Activated naive CD4-positive, alpha-beta T cell treated with anti-CD3 and anti-CD28 coated beads for 36 hours (primary cell): ENCODE results near the gene RBBP7. TPM values are rescaled to one million over a fixed set of nuclear protein-coding genes. Genes with fewer than 3 reads are reported as not detected.

Source experiments
- CTCF ChIA-PET: fragments of 350-600 bp; sonication (Branson Sonifier 250); formaldehyde crosslinking; loops from one replicate; lab custom pipeline; 2021; ENCODE audit warnings: antibody characterized with exemption; lab: Charles Lee
- DNase-seq: peaks from one replicate; pipeline ENCODE4 v3.0.0-alpha.2; 2020
- H3K27ac Mint-ChIP-seq: one replicate; pipeline ENCODE4 v1.8.0; 2021; ENCODE audit warnings: mild to moderate bottlenecking, mixed read lengths
- H3K27me3 Mint-ChIP-seq: one replicate; pipeline ENCODE4 v1.8.0; 2021; ENCODE audit warnings: low read depth, mixed read lengths
- H3K36me3 Mint-ChIP-seq: one replicate; pipeline ENCODE4 v1.8.0; 2021; ENCODE audit warnings: low read depth, mixed read lengths
- H3K4me1 Mint-ChIP-seq: one replicate; pipeline ENCODE4 v1.8.0; 2021; ENCODE audit warnings: low read depth, mixed read lengths
- H3K4me3 Mint-ChIP-seq: one replicate; pipeline ENCODE4 v1.8.0; 2021; ENCODE audit warnings: mild to moderate bottlenecking, moderate library complexity, mixed read lengths
- H3K9me3 Mint-ChIP-seq: one replicate; pipeline ENCODE4 v1.8.0; 2021; ENCODE audit warnings: mixed read lengths
- intact Hi-C: fragments of 100-400 bp; cut with micrococcal nuclease; formaldehyde crosslinking; loops from one replicate; pipeline ENCODE4 v1.15.1; 2023
- total RNA-seq, 2 experiments: library from RNA; stranded (reverse); gene quantifications; one replicate each; pipeline ENCODE4 v1.2.3, GENCODE V29; 2021

Gene RBBP7
- total RNA-seq, 2 experiments from 2014 or later, result 213 to 228 TPM

DNA sequence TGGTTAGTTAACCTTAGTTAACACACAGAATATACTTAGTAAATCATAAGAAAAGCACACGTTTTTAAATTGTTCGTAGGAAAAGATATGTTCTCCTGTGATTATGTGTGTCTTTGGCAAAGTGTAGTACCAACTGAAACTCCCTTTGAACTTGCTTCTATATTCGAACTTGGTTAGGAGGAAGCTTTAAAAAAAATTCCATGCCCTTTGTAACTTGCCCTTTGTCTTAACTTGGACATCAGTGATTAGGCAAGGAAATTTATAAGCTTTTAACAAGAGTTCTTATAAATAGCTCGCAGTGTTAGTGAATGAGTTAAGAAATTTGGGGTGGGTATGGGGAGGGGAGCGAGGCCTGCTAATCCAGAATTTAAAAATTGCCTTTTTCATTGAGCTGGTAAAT lies 50.5 kb downstream of the RBBP7 start:
- no peaks in the 10 kb centered on the region for H3K9me3 Mint-ChIP-seq
- CTCF ChIA-PET, result interaction anchor here (0.6 kb wide), 1 partner anchor 1517 kb away, joined by 4 read pairs; no protein-coding TSS in a partner anchor
- no peak overlapping the region for H3K27ac Mint-ChIP-seq
- no peak overlapping the region for H3K4me3 Mint-ChIP-seq
- peaks cover 24% of the 10 kb centered on the region for H3K4me1 Mint-ChIP-seq
- DNase-seq, result no peak
- intact Hi-C loops, result loop anchor here (10.0 kb wide), 1 partner anchor 425 kb away; no protein-coding TSS in a partner anchor
- H3K27me3 Mint-ChIP-seq, result no peaks in the 10 kb centered on the region
- peaks cover 9% of the 10 kb centered on the region for H3K36me3 Mint-ChIP-seq

DNA sequence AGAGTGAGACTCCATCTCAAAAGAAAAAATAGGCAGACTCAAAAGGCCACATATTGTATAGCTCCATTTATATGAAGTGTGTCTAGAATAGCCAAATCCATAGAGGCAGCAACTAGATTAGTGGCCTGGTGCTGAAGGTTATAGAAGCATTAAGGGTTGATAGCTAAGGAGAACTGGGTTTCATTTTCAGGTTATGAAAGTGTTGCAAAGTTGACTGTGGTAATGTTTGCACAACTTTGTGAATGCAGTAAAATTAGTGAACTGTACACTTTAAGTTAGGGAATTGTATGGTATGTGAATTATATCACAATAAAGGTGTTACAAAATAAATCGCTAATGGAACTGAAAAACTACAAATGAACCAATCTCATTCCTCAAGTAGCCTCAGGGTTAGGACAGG lies 55.6 kb downstream of the RBBP7 start:
- no peak for DNase-seq
- Mint-ChIP-seq H3K4me1 (peaks cover 13% of the 10 kb centered on the region), H3K27me3 (no peaks in the 10 kb centered on the region), H3K9me3 (no peaks in the 10 kb centered on the region), H3K27ac (no peak overlapping the region), H3K4me3 (no peak overlapping the region), H3K36me3 (no peaks in the 10 kb centered on the region)
- CTCF ChIA-PET, result no interaction called here
- intact Hi-C loops, result no loop called here

DNA sequence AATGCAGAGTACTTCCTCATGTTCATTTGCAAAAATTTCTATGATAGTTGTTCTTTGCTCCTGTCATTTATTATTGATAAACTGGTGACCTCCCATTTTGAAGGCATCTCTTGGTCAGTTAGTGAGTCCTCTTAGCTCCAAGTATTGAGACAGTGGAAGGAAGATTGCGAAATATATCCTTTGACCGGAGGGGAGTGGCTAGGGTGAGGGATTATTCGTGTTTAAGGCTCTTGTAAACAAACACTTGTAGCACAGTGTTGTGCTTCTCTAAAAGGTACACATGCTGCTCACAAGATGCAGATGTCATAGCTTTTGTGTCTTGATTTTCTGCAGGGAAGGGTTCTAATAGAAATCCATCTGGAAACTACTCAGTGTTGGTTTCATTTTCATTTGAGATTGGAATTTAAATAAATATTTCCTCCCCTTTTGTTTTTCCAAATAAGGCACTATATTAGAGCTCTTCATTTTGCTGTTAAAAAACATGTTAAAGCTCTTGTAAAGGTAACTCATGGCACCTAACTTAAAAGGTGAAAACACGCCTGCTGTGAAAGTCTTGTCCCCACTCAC lies 62.1 kb downstream of the RBBP7 start:
- Mint-ChIP-seq H3K27me3 (no peaks in the 10 kb centered on the region), H3K36me3 (peaks cover 5% of the 10 kb centered on the region), H3K9me3 (no peaks in the 10 kb centered on the region), H3K4me1 (peaks cover 14% of the 10 kb centered on the region), H3K27ac (no peak overlapping the region), H3K4me3 (no peak overlapping the region)
- no peak for DNase-seq
- CTCF ChIA-PET, result no interaction called here
- intact Hi-C loops, result no loop called here

DNA sequence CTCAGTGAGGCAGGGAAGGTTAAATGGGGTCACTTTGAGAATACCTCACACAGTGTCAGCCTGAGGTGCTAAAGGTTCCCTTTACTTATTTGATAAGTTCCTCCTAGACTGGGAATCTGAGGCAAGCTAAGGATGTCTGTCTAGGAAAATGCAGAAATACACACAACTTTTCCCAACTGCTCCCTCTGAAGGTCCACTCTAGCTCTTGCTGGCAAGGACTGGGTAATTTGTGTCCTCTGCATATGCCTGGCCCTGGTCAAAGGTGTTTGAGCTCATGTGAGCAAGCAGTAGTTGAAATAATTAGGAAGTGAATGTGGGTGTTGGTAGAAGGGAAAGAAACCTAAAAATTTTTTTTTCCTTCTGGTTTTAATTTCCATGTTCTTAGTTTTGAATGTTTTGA lies 62.6 kb downstream of the RBBP7 start:
- intact Hi-C loops, result no loop called here
- Mint-ChIP-seq H3K27ac (no peak overlapping the region), H3K36me3 (peaks cover 5% of the 10 kb centered on the region), H3K9me3 (no peaks in the 10 kb centered on the region), H3K27me3 (no peaks in the 10 kb centered on the region), H3K4me1 (peaks cover 14% of the 10 kb centered on the region), H3K4me3 (no peak overlapping the region)
- CTCF ChIA-PET, result no interaction called here
- no peak for DNase-seq

DNA sequence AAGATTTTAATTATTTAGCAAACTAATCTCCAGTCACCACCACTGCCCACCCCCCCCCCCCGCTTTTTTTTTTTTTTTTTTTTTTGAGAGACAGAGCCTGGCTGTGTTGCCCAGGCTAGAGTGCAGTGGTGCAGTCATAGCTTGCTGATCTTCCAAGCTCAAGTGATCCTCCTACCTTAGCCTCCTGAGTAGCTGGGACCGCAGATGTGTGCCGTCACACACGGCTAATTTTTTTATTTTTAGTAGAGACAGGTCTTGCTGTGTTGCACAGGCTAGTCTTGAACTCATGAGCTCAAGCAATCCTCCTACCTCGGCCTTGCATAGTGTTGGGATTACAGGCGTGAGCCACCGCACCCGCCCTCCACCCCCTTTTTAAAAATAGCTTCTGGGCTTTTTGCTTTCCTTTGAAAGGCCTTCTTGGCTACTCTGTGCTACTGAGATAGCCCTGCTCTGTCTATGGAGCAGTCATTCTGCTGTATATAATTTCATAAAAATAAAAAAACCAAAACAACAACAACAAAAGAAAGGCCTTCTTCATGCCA lies 65.2 kb downstream of the RBBP7 start:
- H3K27me3 Mint-ChIP-seq, result no peaks in the 10 kb centered on the region
- intact Hi-C loops, result no loop called here
- CTCF ChIA-PET, result no interaction called here
- DNase-seq, result no peak
- H3K36me3 Mint-ChIP-seq, result peaks cover 10% of the 10 kb centered on the region
- no peak overlapping the region for H3K4me3 Mint-ChIP-seq
- no peaks in the 10 kb centered on the region for H3K9me3 Mint-ChIP-seq
- no peak overlapping the region for H3K27ac Mint-ChIP-seq
- H3K4me1 Mint-ChIP-seq, result peaks cover 14% of the 10 kb centered on the region

DNA sequence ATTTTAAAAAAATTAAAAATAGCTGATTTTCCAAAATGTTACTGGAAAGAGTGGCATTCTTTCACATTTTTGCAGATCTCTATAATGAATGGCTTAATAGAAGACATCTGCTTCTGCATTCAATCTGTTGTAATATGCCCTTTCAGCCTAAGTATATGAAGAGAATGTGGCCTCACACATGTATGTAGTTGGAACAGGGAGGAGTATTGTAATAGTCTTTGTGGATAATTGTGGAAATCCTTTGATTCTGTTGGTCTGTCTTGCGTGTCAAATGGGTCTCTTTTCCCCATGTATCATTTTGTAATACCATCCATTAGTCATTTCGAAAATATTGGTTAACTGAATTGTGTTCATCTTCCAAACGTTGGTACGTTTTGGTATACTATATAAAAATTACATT lies 72.3 kb downstream of the RBBP7 start:
- Mint-ChIP-seq H3K4me3 (no peak overlapping the region), H3K36me3 (peaks cover 14% of the 10 kb centered on the region), H3K27me3 (no peaks in the 10 kb centered on the region), H3K9me3 (no peaks in the 10 kb centered on the region), H3K4me1 (peaks cover 3% of the 10 kb centered on the region), H3K27ac (no peak overlapping the region)
- DNase-seq, result no peak
- intact Hi-C loops, result no loop called here
- CTCF ChIA-PET, result interaction anchor here (0.6 kb wide), 1 partner anchor 1251 kb away, joined by 6 read pairs; no protein-coding TSS in a partner anchor

DNA sequence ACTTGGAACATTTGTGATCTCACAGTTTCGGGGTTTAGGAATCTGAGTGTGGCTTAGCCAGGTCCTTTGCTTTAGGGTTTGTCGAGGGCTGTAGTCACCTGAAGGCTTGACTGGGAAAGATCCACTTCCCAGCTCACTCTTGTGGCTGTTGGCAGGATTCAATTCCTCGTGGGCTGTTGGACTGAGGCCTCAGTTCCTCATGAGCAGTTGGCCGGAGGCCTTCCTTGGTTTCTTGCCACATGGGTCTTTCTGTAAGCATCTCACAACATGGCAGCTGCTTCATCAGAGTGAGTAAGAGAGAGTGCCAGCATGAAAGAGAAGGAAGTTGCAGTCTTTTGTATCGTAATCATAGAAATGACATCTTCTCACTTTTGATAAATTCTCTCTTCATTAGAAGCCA lies 72.8 kb downstream of the RBBP7 start:
- H3K27me3 Mint-ChIP-seq, result no peaks in the 10 kb centered on the region

DNA sequence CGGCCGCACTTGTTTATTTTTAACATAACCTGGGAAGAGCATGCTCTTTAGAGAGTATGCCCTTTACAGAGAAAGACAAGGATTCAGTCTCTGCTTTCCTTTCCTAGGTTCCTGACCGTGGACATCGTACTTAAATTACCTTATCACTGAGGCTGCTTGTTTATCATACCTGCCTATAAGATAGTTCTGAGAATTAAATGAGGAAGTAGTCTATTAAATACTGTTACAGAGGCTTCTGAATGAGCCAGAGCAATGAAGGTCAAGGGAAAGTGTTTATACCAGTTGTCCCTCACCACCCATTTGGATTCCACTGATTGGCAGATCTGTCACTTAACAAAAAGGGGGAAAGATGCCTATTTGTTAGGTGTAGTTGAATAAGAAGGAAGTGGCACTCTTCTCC lies 73.9 kb downstream of the RBBP7 start:
- intact Hi-C loops, result no loop called here
- Mint-ChIP-seq H3K4me3 (no peak overlapping the region), H3K4me1 (peaks cover 3% of the 10 kb centered on the region), H3K36me3 (peaks cover 13% of the 10 kb centered on the region), H3K27ac (no peak overlapping the region), H3K9me3 (no peaks in the 10 kb centered on the region), H3K27me3 (no peaks in the 10 kb centered on the region)
- DNase-seq, result no peak
- CTCF ChIA-PET, result no interaction called here

More for the DNA sequence above, 72.8 kb downstream of the RBBP7 start:
- CTCF ChIA-PET, result no interaction called here
- H3K36me3 Mint-ChIP-seq, result peaks cover 13% of the 10 kb centered on the region
- H3K9me3 Mint-ChIP-seq, result no peaks in the 10 kb centered on the region
- DNase-seq, result no peak
- H3K27ac Mint-ChIP-seq, result no peak overlapping the region
- intact Hi-C loops, result no loop called here
- H3K4me1 Mint-ChIP-seq, result peaks cover 3% of the 10 kb centered on the region
- H3K4me3 Mint-ChIP-seq, result no peak overlapping the region

Other genes with a start within 250 kb of the RBBP7 start
- gene S100G, start 220.2 kb downstream of the RBBP7 start, total RNA-seq, result not detected
- gene CTPS2, start 157.7 kb downstream of the RBBP7 start, total RNA-seq, result 1 to 10 TPM; 5.6 to 6.8 TPM
- gene SYAP1, start 150.8 kb downstream of the RBBP7 start, total RNA-seq, result 10 to 100 TPM; 17.1 to 18.9 TPM
- gene TXLNG, start 83.9 kb downstream of the RBBP7 start, total RNA-seq, result 10 to 100 TPM; 11.8 to 12.3 TPM
- gene REPS2, start 76.3 kb upstream of the RBBP7 start, total RNA-seq, result not detected